K562 (cell line): ENCODE measurements around the gene TMEM63C. TPM values are rescaled to one million over a fixed set of nuclear protein-coding genes. Genes with fewer than 3 reads are reported as not detected.

ENCODE experiments used
- ATAC-seq: fragments of 200-7000 bp; cut with Tn5 transposase; 3 replicates; pipeline ENCODE4 v1.9.1; 2020; ENCODE audit warnings: moderate library complexity
- BruUV-seq: library from RNA; stranded (reverse); fragments of 400-500 nt; replicated peaks from 2 replicates; lab custom pipeline; 2021; lab: Mats Ljungman, UMichigan
- CTCF ChIA-PET: fragments of 300-600 bp; formaldehyde crosslinking; extraction: SDS; loops from one replicate; lab custom pipeline; 2021; ENCODE audit warnings: low intra/inter-chr PET ratio; lab: Yijun Ruan, JAX
- POLR2A ChIA-PET: fragments of 300-600, 350-650 bp; sonication (Branson Sonifier 250); formaldehyde crosslinking; extraction: SDS; loops from one replicate; lab custom pipeline; 2021; ENCODE audit warnings: antibody characterized with exemption, inconsistent platforms; lab: Yijun Ruan, JAX
- DNase-seq, 4 experiments: peaks; one replicate each; pipeline versions ENCODE4 v3.0.0 to v3.0.0-alpha.2; 2011 to 2018; ENCODE audit warnings: low spot score in 3 of 4, mixed read lengths in 3 of 4; ENCODE audit errors: extremely low read depth in 1 of 4
- FAIRE-seq: peaks from 2 replicates; lab custom pipeline; 2011; peaks lifted over from hg19 to GRCh38; lab: Jason Lieb, UNC
- H2AFZ ChIP-seq: 2 replicates; pipeline ENCODE4 v1.6.0; 2011; ENCODE audit warnings: low read depth, low read length, control low read depth, inconsistent platforms
- H3K27ac ChIP-seq: fragments of 200-600 bp; 3 replicates; pipeline ENCODE4 v1.8.0; 2011; ENCODE audit warnings: low read depth, mild to moderate bottlenecking, control low read depth, inconsistent platforms, low read length, moderate library complexity, mixed read lengths; ENCODE audit errors: extremely low read depth
- H3K27me3 ChIP-seq, 2 experiments: fragments of 300-600 bp in 1 of 2; 2 replicates in 1 of 2; 3 replicates in 1 of 2; pipeline versions ENCODE4 v1.6.0 to v1.8.0; 2011; ENCODE audit warnings: inconsistent platforms in 2 of 2, low read length in 2 of 2, mild to moderate bottlenecking in 1 of 2, mixed read lengths in 1 of 2, moderate library complexity in 1 of 2; ENCODE audit not compliant: control insufficient read depth in 2 of 2, insufficient read depth in 2 of 2
- H3K36me3 ChIP-seq: fragments of 300-600 bp; 3 replicates; pipeline ENCODE4 v1.8.0; 2011; ENCODE audit warnings: mild to moderate bottlenecking, low read length, inconsistent platforms; ENCODE audit not compliant: control insufficient read depth, insufficient read depth
- H3K4me1 ChIP-seq, 2 experiments: fragments of 200-600 bp in 1 of 2; replicated peaks in 1 of 2; 2 replicates in 1 of 2; 3 replicates in 1 of 2; pipeline versions ENCODE4 v1.5.1 to v1.8.0; 2011; ENCODE audit warnings: inconsistent platforms in 2 of 2, low read length in 2 of 2, mild to moderate bottlenecking in 1 of 2, mixed read lengths in 1 of 2, moderate library complexity in 1 of 2; ENCODE audit not compliant: control insufficient read depth in 2 of 2, insufficient read depth in 2 of 2
- H3K4me2 ChIP-seq: 2 replicates; pipeline ENCODE4 v1.6.1; 2011; ENCODE audit warnings: low read length, control low read depth, inconsistent platforms, mixed read lengths; ENCODE audit not compliant: insufficient read depth
- H3K4me3 ChIP-seq: fragments of 200-600 bp; sonication (generic), shearing (Covaris generic); 2 replicates; pipeline ENCODE4 v1.5.1; 2016; ENCODE audit warnings: control low read depth, inconsistent platforms
- H3K79me2 ChIP-seq: fragments of 200-600 bp; 3 replicates; pipeline ENCODE4 v1.8.0; 2011; ENCODE audit warnings: low read length, inconsistent platforms; ENCODE audit not compliant: control insufficient read depth, insufficient read depth
- H3K9ac ChIP-seq, 2 experiments: 2 replicates each; pipeline versions ENCODE4 v1.6.0 to v1.6.1; 2011; ENCODE audit warnings: low read depth in 2 of 2, low read length in 2 of 2, control low read depth in 1 of 2, inconsistent platforms in 1 of 2, mild to moderate bottlenecking in 1 of 2, mixed read lengths in 1 of 2; ENCODE audit not compliant: insufficient read depth in 1 of 2
- H3K9me1 ChIP-seq: one replicate; pipeline ENCODE4 v1.6.0; 2011; ENCODE audit warnings: inconsistent platforms, mild to moderate bottlenecking, low read length, moderate library complexity; ENCODE audit not compliant: control insufficient read depth, insufficient read depth
- H3K9me3 ChIP-seq: replicated peaks from 2 replicates; pipeline ENCODE4 v1.5.1; 2011; ENCODE audit warnings: low read depth, low read length, inconsistent platforms; ENCODE audit not compliant: control insufficient read depth, insufficient read depth
- H4K20me1 ChIP-seq: replicated peaks from 2 replicates; pipeline ENCODE4 v1.6.1; 2011; ENCODE audit warnings: low read length, inconsistent platforms, mixed read lengths; ENCODE audit not compliant: control insufficient read depth, insufficient read depth
- ETV6 ChIP-seq, 3 experiments: fragments of 150-350 bp in 1 of 3; sonication (generic) in 1 of 3; formaldehyde crosslinking in 1 of 3; IDR thresholded peaks; 2 replicates each; pipeline versions ENCODE4 v1.6.1 to v1.8.0; 2014 to 2022; ENCODE audit warnings: borderline replicate concordance in 2 of 3, low read depth in 2 of 3, antibody characterized with exemption in 1 of 3, low read length in 1 of 3, mild to moderate bottlenecking in 1 of 3, missing genetic modification reagents in 1 of 3
- HNRNPUL1 ChIP-seq: fragments of 200-400 bp; formaldehyde crosslinking; IDR thresholded peaks from 2 replicates; pipeline ENCODE4 v1.6.1; 2017; ENCODE audit warnings: low read length
- KLF10 ChIP-seq: fragments of 250-450 bp; sonication (Bioruptor Pico); IDR thresholded peaks from 2 replicates; pipeline ENCODE4 v1.6.1; 2021; ENCODE audit warnings: matching md5 sums
- MECOM ChIP-seq: fragments of 250-450 bp; sonication (Bioruptor Pico); IDR thresholded peaks from 2 replicates; pipeline ENCODE4 v1.8.0; 2022; ENCODE audit warnings: inconsistent platforms
- RFX7 ChIP-seq: fragments of 250-450 bp; sonication (Bioruptor Pico); IDR thresholded peaks from 2 replicates; pipeline ENCODE4 v1.5.1; 2021; ENCODE audit warnings: mild to moderate bottlenecking
- STAG1 ChIP-seq: sonication (generic); formaldehyde crosslinking; IDR thresholded peaks from 2 replicates; pipeline ENCODE4 v1.5.0; 2020; ENCODE audit warnings: missing genetic modification reagents, borderline replicate concordance
- TAF15 ChIP-seq: fragments of 200-400 bp; formaldehyde crosslinking; IDR thresholded peaks from 2 replicates; pipeline ENCODE4 v1.6.1; 2017; ENCODE audit warnings: mild to moderate bottlenecking, low read depth, low read length, moderate library complexity
- YBX1 ChIP-seq: fragments of 450-650 bp; IDR thresholded peaks from 2 replicates; pipeline ENCODE4 v1.7.1; 2016; ENCODE audit warnings: mild to moderate bottlenecking
- ZNF699 ChIP-seq: fragments of 250-450 bp; sonication (Bioruptor Pico); IDR thresholded peaks from 2 replicates; pipeline ENCODE4 v1.8.0; 2021; ENCODE audit warnings: mild to moderate bottlenecking, moderate library complexity; ENCODE audit not compliant: insufficient replicate concordance
- WGBS: fragments of 100-300 bp; shearing (Covaris generic); methylation state at CpG from one replicate; pipeline ENCODE4 v1.1.6; 2016; ENCODE audit warnings: low coverage, mixed read lengths; ENCODE audit not compliant: insufficient coverage; ENCODE audit errors: missing lambda C conversion rate; 5-methylcytosine and 5-hydroxymethylcytosine counted together
- in situ Hi-C: fragments of 300-500 bp; cut with MboI; formaldehyde crosslinking; loops from 4 replicates; pipeline ENCODE4 v1.15.0; 2018; ENCODE audit warnings: inconsistent platforms, mixed read lengths
- intact Hi-C: fragments of 100-400 bp; cut with micrococcal nuclease; formaldehyde crosslinking; loops from 2 replicates; pipeline ENCODE4 v1.14.2; 2022
- polyA plus RNA-seq, 8 experiments: library from polyadenylated mRNA; depleted of rRNA in 4 of 8; stranded (reverse) in 5 of 8; unstranded in 3 of 8; fragments of >200 nt; fragmentation: Nextera tagmentation in 2 of 8; fragmentation: Illumina TruSeq in 1 of 8; extraction: Ambion mirVana in 2 of 8; extraction: Trizol in 1 of 8; gene quantifications; 2 replicates each; pipeline versions ENCODE4 v1.2.1 to v1.2.3, GENCODE V29; 2011 to 2014; ENCODE audit warnings: inconsistent platforms in 1 of 8, missing spikeins in 1 of 8
- total RNA-seq, 7 experiments: library from RNA; depleted of rRNA in 6 of 7; stranded (reverse); fragments of >200 nt in 6 of 7; fragmentation: Illumina TruSeq in 2 of 7; extraction: Trizol in 2 of 7; gene quantifications; 2 replicates each; pipeline versions ENCODE4 v1.2.1 to v1.2.3, GENCODE V29; 2011 to 2021; ENCODE audit warnings: low replicate concordance in 1 of 7
- TF ChIP-seq, protein P1 (sequence below): fragments of 250-450 bp; sonication (Bioruptor Pico); IDR thresholded peaks from 2 replicates; pipeline ENCODE4 v1.6.1; 2021; ENCODE audit warnings: mild to moderate bottlenecking
- TF ChIP-seq, protein P2 (sequence below): sonication (generic); formaldehyde crosslinking; IDR thresholded peaks from 2 replicates; pipeline ENCODE4 v1.8.0; 2022; ENCODE audit warnings: mild to moderate bottlenecking, missing genetic modification reagents
- TF ChIP-seq, protein P3 (sequence below): fragments of 450-650 bp; formaldehyde crosslinking; conservative IDR thresholded peaks from 2 replicates; pipeline ENCODE4 v1.4.0; 2022; ENCODE audit warnings: mild to moderate bottlenecking, missing genetic modification characterization

The TMEM63C gene
- total and polyA plus RNA-seq, 9 of the 15 experiments (the other 6 are each of a cell fraction or from before 2014, with no cell fraction given), result 0.07 TPM; not detected in 8

DNA sequence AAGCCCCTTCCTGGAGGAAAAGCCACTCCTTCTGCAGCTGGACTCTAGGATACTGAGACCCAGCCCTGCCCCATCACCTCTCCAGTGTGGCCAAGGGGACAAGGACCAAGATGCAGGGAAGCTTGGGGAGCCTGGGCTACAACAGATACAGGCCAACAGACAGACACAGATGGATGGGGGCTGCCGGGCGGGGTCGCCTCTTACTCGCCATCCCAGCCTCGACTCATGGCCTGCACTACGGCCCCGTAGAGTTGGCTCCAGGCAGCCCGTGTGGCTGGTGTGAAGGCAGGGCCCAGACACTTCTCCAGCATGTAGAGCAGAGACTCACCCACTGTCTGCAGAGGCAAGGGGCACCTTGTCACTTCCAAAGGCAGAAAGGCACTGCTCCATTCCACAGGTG, 84.7 kb downstream of the TMEM63C start:
- intact Hi-C loops, result no loop called here
- H3K36me3 ChIP-seq, result no peaks in the 10 kb centered on the region
- H3K4me3 ChIP-seq, result no peak overlapping the region
- H3K4me2 ChIP-seq, result no peak overlapping the region
- ATAC-seq, result no peak
- H3K9me3 ChIP-seq, result no peaks in the 10 kb centered on the region
- POLR2A ChIA-PET, result no interaction called here
- peaks cover 0 to 13% of the 10 kb centered on the region in 2 experiments; a peak in 2 of 5 replicates for H3K4me1 ChIP-seq
- in situ Hi-C loops, result no loop called here
- no peak overlapping the region for H3K27ac ChIP-seq
- H4K20me1 ChIP-seq, result no peaks in the 10 kb centered on the region
- peaks cover 2 to 57% of the 10 kb centered on the region in 2 experiments; a peak in 4 of 5 replicates for H3K27me3 ChIP-seq
- no peak overlapping the region for H2AFZ ChIP-seq
- H3K79me2 ChIP-seq, result no peaks in the 10 kb centered on the region
- H3K9me1 ChIP-seq, result no peaks in the 10 kb centered on the region
- H3K9ac ChIP-seq, result no peak overlapping the region
- no peak for TF ChIP-seq TAF15
- TF ChIP-seq, protein P1, sequence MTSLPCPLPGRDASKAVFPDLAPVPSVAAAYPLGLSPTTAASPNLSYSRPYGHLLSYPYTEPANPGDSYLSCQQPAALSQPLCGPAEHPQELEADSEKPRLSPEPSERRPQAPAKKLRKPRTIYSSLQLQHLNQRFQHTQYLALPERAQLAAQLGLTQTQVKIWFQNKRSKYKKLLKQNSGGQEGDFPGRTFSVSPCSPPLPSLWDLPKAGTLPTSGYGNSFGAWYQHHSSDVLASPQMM (CRISPR knock-in tag), result no peak
- TF ChIP-seq, all 486 proteins: peak for 0
- DNase-seq (no peak), FAIRE-seq (no peak)
- no TSS peak for BruUV-seq
- WGBS, result 0% methylated on average over 2 of the region's 8 CpGs
- CTCF ChIA-PET, result no interaction called here

DNA sequence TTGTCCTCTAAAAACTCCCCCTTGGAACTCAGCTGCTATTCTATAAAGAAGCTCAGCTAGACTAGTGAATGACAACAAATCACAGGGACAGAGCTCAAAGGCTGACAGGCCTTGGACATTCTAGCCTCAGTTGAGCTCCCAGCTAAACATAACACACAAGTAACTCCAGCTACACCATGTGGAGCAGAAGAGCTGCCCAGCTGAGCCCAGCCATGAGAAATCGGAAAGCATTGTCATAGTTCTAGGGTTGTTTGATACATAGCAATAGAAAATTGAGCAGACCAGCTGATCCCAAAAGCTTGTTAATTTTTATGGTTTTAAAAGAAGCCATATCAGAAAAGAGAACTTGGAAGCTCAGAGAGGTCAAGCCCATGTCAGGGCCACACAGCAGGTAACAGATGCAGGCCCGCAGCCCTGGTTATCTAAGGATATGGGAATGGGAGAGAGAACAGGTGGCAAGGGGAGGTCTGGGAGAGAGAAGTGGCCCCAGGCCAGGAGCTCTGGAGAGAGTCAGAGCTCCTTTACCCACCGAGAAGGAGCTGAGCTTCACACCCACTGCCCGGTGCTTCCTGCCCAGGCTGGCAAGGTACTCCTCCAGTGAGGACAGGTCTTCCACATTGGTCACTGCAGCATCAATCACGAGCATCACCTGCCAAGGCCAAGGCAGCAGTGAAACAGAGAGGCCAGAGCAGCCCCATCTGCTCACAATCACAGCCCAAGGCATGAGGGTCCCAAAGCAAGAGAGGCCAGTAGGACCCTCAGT, 86.5 kb downstream of the TMEM63C start:
- Histone ChIP-seq H3K9ac (no peak overlapping the region), H2AFZ (no peak overlapping the region), H3K9me3 (no peaks in the 10 kb centered on the region), H3K79me2 (no peaks in the 10 kb centered on the region), H3K27me3 (peaks cover 0 to 50% of the 10 kb centered on the region in 2 experiments; a peak in 3 of 5 replicates), H3K36me3 (no peaks in the 10 kb centered on the region), H3K4me3 (no peak overlapping the region), H3K27ac (no peak overlapping the region), H4K20me1 (no peaks in the 10 kb centered on the region), H3K4me2 (no peak overlapping the region), H3K9me1 (no peaks in the 10 kb centered on the region), H3K4me1 (peaks cover 0 to 14% of the 10 kb centered on the region in 2 experiments; a peak in 2 of 5 replicates)
- 0% methylated on average over 3 of the region's 5 CpGs for WGBS
- no peak for ATAC-seq
- CTCF ChIA-PET, result interaction anchor here (0.5 kb wide), 1 partner anchor 564 kb away, joined by 3 read pairs; no protein-coding TSS in a partner anchor
- no peak for FAIRE-seq
- in situ Hi-C loops (no loop called here), intact Hi-C loops (no loop called here)
- BruUV-seq, result no TSS peak
- no peak for DNase-seq
- POLR2A ChIA-PET, result interaction anchor here (1.0 to 1.3 kb wide), 3 partner anchors 9 to 16 kb away, joined by 3 to 5 read pairs (median 3); no protein-coding TSS in a partner anchor
- TF ChIP-seq STAG1 (CRISPR knock-in tag), result no peak
- TF ChIP-seq HNRNPUL1, result no peak
- no peak for TF ChIP-seq ETV6 (IDR thresholded peaks at IDR 0.05; ENCODE audit: borderline replicate concordance in 1 of 2, low read depth in 2 of 2, low read length in 1 of 2)
- TF ChIP-seq ETV6 (CRISPR knock-in tag; IDR thresholded peaks at IDR 0.05; ENCODE audit: borderline replicate concordance), result no peak
- TF ChIP-seq, protein P2, sequence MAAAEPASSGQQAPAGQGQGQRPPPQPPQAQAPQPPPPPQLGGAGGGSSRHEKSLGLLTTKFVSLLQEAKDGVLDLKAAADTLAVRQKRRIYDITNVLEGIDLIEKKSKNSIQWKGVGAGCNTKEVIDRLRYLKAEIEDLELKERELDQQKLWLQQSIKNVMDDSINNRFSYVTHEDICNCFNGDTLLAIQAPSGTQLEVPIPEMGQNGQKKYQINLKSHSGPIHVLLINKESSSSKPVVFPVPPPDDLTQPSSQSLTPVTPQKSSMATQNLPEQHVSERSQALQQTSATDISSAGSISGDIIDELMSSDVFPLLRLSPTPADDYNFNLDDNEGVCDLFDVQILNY (CRISPR knock-in tag), result no peak
- no peak for TF ChIP-seq MECOM
- TF ChIP-seq KLF10, result no peak
- no peak for TF ChIP-seq ZNF699 (CRISPR knock-in tag)
- TF ChIP-seq YBX1, result no peak
- TF ChIP-seq RFX7 (CRISPR knock-in tag), result no peak
- TF ChIP-seq, protein P3, sequence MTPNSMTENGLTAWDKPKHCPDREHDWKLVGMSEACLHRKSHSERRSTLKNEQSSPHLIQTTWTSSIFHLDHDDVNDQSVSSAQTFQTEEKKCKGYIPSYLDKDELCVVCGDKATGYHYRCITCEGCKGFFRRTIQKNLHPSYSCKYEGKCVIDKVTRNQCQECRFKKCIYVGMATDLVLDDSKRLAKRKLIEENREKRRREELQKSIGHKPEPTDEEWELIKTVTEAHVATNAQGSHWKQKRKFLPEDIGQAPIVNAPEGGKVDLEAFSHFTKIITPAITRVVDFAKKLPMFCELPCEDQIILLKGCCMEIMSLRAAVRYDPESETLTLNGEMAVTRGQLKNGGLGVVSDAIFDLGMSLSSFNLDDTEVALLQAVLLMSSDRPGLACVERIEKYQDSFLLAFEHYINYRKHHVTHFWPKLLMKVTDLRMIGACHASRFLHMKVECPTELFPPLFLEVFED (CRISPR knock-in tag), result no peak
